H1 (cell line): ENCODE results near the gene DOC2A. TPM values are rescaled to one million over a fixed set of nuclear protein-coding genes. Genes with fewer than 3 reads are reported as not detected.

ENCODE experiments used
- CHD2 ChIP-seq: IDR thresholded peaks from 2 replicates; pipeline ENCODE4 v1.6.1; 2012; ENCODE audit warnings: low read length, improper control_type of control experiment
- CREB1 ChIP-seq: IDR thresholded peaks from 2 replicates; pipeline ENCODE4 v1.6.1; 2012; ENCODE audit warnings: inconsistent platforms
- EZH2 ChIP-seq: fragments of 200-600 bp; sonication (generic); IDR thresholded peaks from 2 replicates; pipeline ENCODE4 v1.7.1; 2012; ENCODE audit warnings: low read depth, mild to moderate bottlenecking, moderate library complexity, low read length, inconsistent platforms; ENCODE audit not compliant: severe bottlenecking
- HDAC6 ChIP-seq: IDR thresholded peaks from one replicate; pipeline ENCODE4 v1.7.1; 2012; ENCODE audit warnings: low read depth, mild to moderate bottlenecking, inconsistent platforms, low read length, moderate library complexity
- KDM5A ChIP-seq: fragments of 200-600 bp; IDR thresholded peaks from 2 replicates; pipeline ENCODE4 v1.7.1; 2012; ENCODE audit warnings: mild to moderate bottlenecking, low read length, inconsistent platforms, mixed read lengths
- POLR2AphosphoS5 ChIP-seq: IDR thresholded peaks from 2 replicates; pipeline ENCODE4 v1.6.1; 2011; ENCODE audit warnings: low read depth, low read length
- SAP30 ChIP-seq: fragments of 300-600 bp; sonication (generic); IDR thresholded peaks from 2 replicates; pipeline ENCODE4 v1.7.1; 2012; ENCODE audit warnings: low read length, moderate library complexity, mild to moderate bottlenecking, inconsistent platforms; ENCODE audit not compliant: insufficient read depth, insufficient replicate concordance
- SUZ12 ChIP-seq: fragments of 200-600 bp; sonication (generic); IDR thresholded peaks from 2 replicates; pipeline ENCODE4 v1.6.1; 2012; ENCODE audit warnings: mild to moderate bottlenecking, inconsistent platforms, low read length, moderate library complexity, mixed read lengths
- TCF12 ChIP-seq: IDR thresholded peaks from 2 replicates; pipeline ENCODE4 v1.6.1; 2011; ENCODE audit warnings: low read depth, mild to moderate bottlenecking, low read length
- polyA plus RNA-seq, 7 experiments: library from polyadenylated mRNA; depleted of rRNA in 3 of 7; stranded (reverse) in 5 of 7; unstranded in 2 of 7; fragments of >200 nt in 5 of 7; fragments of 200-250 nt in 2 of 7; gene quantifications; 1 replicate in 5 of 7; 2 replicates in 1 of 7; 4 replicates in 1 of 7; pipeline versions ENCODE4 v1.2.1 to v1.2.3, GENCODE V29; 2011 to 2013; ENCODE audit warnings: missing spikeins in 2 of 7, mixed read lengths in 2 of 7
- total RNA-seq: library from RNA; stranded (reverse); fragmentation: NEBNext Ultra II Directional; extraction: Animal tissue kit (Norgen Biotek cat#: 25700); gene quantifications from 2 replicates; pipeline ENCODE4 v1.2.1, GENCODE V29; 2021
- TF ChIP-seq, protein P1 (sequence below): IDR thresholded peaks from 2 replicates; pipeline ENCODE4 v1.6.1; 2012; ENCODE audit warnings: inconsistent platforms

Gene DOC2A
- total and polyA plus RNA-seq, 2 of the 8 experiments (the other 6 are each of a cell fraction or from before 2014, with no cell fraction given) = 13.9 to 20.7 TPM

DNA sequence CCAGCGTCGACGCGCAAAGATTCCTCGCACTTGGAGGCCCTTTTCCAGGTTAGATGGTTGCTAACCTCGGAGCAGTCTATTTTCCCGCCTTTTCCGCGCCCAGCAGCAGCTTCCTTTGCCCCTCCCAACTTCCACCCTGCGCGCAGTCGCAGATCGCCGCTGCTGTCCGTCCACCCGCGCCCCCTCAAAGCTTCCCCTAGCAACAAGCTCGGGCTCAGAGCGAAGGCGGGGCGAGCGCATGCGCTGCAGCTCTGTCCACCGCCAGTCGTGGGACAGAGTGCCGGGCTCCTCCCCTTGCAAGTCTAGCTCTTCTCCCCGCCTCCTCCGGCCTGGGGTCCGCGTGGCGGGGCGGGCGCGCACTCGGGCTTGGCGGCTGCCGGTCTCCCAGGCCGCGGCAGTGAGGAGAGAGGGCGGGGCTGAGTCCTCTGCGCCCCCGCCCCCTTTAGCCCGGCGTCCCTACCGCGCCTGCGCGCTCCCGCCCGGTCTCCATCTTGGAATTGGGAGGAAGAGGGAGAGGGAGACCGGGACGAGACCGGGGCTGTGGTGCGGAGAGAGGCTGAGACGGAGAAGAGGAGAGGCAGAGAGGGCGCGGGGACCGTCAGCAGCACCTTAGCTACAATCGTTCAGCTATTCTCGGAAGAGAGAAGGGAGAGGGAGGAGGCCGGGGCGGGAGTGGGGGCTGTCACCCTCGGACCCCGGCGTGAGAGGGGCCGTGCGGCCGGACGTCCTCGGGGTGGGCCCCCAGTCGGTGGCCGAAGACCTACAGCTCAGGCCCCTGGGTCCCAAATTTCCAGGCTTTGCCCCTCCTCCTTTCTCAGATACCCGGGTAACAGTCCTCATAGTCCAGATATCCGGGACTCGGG, 37.2 kb downstream of the DOC2A start, which contains the start of gene TAOK2 (continued):
- TF ChIP-seq EZH2 = no peak
- peak; percentile 66; the same call in 1 of the 2 replicates for TF ChIP-seq CREB1
- no peak for TF ChIP-seq SUZ12
- TF ChIP-seq HDAC6 = no peak
- no peak for TF ChIP-seq KDM5A
- TF ChIP-seq POLR2AphosphoS5 = no peak; the same call in 1 of the 2 replicates
- no peak for TF ChIP-seq TCF12
- TF ChIP-seq SAP30 = no peak
- TF ChIP-seq, protein P1, sequence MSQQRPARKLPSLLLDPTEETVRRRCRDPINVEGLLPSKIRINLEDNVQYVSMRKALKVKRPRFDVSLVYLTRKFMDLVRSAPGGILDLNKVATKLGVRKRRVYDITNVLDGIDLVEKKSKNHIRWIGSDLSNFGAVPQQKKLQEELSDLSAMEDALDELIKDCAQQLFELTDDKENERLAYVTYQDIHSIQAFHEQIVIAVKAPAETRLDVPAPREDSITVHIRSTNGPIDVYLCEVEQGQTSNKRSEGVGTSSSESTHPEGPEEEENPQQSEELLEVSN = peak; percentile 100
- TF ChIP-seq CHD2 = no peak
